Cardiac septum (tissue), 1 donor: Measurements from ENCODE around the gene SNAPC4. TPM values are rescaled to one million over a fixed set of nuclear protein-coding genes. Genes with fewer than 3 reads are reported as not detected.

ENCODE experiments used
- total RNA-seq: library from RNA; stranded (reverse); fragmentation: NEBNext Ultra II Directional; extraction: Animal tissue kit (Norgen Biotek cat#: 25700); gene quantifications from one replicate; pipeline ENCODE4 v1.2.1, GENCODE V29; 2021
- donor health status: DM: no; HTN: no; CAD: no.

SNAPC4 gene
- total RNA-seq, 1 donor from 2014 or later, result 3.9 TPM

Other genes with a start within 250 kb of the SNAPC4 start
- not detected for gene LHX3, start 195.0 kb downstream of the SNAPC4 start, total RNA-seq
- gene QSOX2, start 154.4 kb downstream of the SNAPC4 start, total RNA-seq, result 7.2 TPM
- gene CCDC187, start 96.1 kb downstream of the SNAPC4 start, total RNA-seq, result 0.03 TPM
- 35.1 TPM for gene GPSM1, start 72.6 kb downstream of the SNAPC4 start, total RNA-seq
- gene DNLZ, start 36.4 kb downstream of the SNAPC4 start, total RNA-seq, result 34.1 TPM
- 0.70 TPM for gene CARD9, start 26.5 kb downstream of the SNAPC4 start, total RNA-seq
- gene ENTR1, start 10.4 kb upstream of the SNAPC4 start, total RNA-seq, result 23.1 TPM
- 68.9 TPM for gene PMPCA, start 10.5 kb upstream of the SNAPC4 start, total RNA-seq
- 14.2 TPM for gene INPP5E, start 39.7 kb upstream of the SNAPC4 start, total RNA-seq
- gene SEC16A, start 82.9 kb upstream of the SNAPC4 start, total RNA-seq, result 33.7 TPM
- gene NOTCH1, start 145.9 kb upstream of the SNAPC4 start, total RNA-seq, result 29.7 TPM